OCI-M2 (cell line): ENCODE results near the gene FAM219B.

Experiments used
- DNase-seq: peaks from one replicate; lab custom pipeline; 2025; ENCODE audit not compliant: unreplicated experiment; lab: John Stamatoyannopoulos, UW

FAM219B gene

GRCh38 chr15:74873756-74874424 is 32.8 kb downstream of the FAM219B start:
- no peak for DNase-seq

GRCh38 chr15:74873036-74873755 is 33.5 kb downstream of the FAM219B start, which contains the start of gene SCAMP2:
SCAMP2 (minus strand) TSS chr15:74873365; CDS start chr15:74873255, 110 bp downstream.
- peak; percentile 58 for DNase-seq

DNA sequence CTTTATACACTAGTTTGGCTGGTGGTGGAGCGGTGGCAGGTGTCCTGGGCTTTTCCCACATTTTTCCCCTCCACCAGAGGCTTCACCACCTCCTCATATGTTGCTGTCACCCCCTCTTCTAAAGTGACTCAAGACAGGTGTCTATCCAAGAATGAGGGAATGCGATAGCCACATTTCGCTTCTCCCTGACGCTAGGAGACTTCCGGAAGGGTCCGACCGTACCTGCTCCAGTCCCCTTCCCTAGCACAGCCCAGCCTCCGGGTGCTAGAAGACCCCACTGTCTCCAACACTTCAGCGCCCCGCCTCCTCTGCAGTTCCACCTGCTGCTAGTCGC is 34.0 kb downstream of the FAM219B start:
- DNase-seq, result no peak

DNA sequence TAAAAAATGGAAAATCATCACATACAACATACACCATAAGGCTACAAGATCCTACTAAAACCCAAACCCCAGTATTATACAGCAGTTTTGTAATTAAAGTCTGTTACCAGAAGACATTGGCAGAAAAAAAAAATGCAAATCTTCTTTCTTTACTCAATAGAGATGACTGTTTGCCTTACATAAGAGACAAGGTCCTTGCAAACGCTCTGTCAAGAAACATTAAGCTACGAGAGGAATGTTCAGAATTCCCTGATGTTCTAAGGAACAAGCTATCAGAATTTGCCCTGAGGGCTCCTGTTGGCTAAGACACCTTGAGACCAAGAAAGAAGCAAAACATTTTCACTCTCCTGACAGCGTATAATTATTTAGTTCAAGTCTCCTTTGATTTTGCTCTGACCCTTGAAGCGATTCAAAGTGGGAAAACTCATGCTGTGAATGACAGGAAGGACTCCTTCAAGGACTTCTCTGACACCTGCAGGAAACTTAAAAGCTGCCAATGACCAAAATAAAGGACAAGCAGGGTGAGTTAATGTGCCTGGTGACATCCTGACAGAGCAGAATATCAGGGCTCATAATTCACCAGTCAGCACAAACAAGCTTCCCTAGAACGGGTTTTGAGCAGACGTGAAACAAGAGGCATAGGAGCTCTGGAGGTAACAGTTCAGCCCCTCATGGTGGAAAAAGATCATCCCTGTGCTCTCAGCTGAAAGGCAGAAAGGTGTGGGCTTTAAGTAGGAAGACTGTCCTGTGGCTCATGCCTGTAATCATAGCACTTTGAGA is 36.0 kb downstream of the FAM219B start:
- no peak for DNase-seq

- DNase-seq, result peak; percentile 45
Observed at GRCh38 chr15:74869726-74870407, 36.8 kb downstream of the FAM219B start.

DNA sequence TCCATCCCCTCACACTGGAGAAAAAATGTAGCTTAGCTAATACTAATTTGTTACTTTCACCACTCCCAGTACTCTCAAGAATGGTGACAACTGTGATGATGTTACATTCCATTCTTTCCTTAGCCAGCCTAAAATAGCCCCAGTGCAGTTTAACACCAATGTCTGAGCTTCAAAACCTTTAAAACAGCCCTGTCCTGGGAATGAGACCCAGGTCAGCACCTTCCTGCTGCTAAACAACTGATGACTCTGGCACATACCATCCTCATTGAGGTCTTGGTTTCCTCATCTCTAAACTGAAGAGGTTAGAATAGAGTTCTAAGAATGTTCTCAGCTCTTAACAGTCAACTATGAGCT is 37.3 kb downstream of the FAM219B start:
- DNase-seq, result no peak

DNA sequence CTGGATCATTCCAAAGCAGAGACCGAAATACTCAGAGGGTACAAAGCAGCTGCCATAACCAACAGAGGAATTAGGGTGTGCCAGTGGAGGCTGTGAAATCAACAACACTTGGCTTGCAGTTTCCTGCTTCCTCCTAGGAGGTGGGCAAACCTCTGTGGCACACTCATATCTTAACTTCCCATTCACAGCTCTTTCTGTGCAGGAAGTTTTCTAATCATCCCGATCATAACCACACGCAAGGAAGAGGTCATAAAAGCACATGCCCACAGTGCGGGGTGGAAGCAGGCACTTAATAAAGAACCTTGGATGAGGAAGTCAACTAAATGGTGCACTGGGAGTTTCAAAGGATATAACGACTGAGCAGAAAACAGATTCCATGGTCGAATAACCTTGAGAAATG is 38.6 kb downstream of the FAM219B start:
- no peak for DNase-seq

DNA sequence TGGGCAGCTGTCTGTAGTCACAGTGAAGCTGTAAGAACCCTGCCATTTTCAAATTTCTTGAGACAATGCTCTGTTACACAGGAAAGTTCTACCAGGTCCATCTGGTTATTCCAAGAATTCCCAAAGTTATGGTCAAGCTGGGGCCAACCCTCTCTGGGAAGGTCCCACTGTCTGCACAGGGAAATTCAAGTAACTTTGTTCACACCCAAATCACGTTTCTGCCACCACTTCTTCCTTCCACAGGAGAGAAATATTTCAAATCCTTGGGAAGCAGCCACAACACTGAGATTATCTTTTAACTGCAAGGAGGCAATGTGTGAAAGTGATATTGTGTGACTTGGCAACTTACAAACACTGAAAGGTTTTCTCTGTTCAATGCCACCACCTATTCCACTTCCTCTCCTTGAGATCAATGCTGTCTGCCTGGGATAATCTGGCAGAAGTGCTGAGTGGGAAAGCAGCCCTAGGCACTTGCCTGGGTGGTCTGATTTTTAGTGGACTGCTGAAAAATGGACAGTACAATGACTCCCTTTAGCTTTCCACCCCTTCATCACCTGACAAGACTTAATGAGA is 39.1 kb downstream of the FAM219B start:
- no peak for DNase-seq

DNA sequence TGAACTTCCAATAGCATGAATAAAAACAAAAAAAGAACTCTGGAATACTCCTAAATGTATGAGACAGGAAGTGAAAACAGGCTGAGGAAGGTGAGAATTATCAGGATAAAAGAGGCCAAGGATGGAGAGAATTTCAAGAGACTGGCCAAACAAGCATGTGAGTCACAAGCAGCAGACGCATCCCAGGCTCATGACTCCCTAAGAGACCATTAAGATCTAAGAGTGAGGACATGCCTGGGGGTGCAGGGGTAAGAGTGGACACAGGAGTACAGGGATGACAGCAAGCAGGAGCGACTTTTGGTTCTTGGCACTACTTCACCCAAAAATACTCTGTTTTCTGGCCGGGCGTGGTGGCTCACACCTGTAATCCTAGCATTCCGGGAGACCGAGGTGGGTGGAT is 40.6 kb downstream of the FAM219B start:
- DNase-seq, result no peak

- DNase-seq, result no peak
Observed at GRCh38 chr15:74865316-74865715, 41.3 kb downstream of the FAM219B start.

GRCh38 chr15:74864296-74864695 is 42.4 kb downstream of the FAM219B start:
- no peak for DNase-seq

GRCh38 chr15:74863239-74864056 is 43.2 kb downstream of the FAM219B start:
- no peak for DNase-seq

DNA sequence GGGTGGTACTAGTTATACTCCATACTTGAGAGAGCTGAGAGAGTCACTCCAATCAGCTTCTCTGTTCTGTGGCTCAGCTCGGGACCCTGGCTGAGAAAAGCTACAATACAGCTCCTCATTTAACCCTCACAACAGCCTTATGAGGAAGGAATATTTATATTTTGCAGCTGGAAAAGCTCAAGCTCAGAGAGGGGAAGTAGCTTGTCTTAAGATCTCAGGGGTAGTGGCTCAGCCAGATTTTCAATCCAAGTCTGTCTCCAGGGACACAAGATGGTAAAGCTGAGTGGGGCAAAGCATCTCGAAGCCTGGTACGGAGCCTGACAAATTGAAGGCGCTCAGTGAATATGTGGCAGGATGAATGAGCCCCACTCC is 48.3 kb downstream of the FAM219B start:
- DNase-seq, result no peak

DNA sequence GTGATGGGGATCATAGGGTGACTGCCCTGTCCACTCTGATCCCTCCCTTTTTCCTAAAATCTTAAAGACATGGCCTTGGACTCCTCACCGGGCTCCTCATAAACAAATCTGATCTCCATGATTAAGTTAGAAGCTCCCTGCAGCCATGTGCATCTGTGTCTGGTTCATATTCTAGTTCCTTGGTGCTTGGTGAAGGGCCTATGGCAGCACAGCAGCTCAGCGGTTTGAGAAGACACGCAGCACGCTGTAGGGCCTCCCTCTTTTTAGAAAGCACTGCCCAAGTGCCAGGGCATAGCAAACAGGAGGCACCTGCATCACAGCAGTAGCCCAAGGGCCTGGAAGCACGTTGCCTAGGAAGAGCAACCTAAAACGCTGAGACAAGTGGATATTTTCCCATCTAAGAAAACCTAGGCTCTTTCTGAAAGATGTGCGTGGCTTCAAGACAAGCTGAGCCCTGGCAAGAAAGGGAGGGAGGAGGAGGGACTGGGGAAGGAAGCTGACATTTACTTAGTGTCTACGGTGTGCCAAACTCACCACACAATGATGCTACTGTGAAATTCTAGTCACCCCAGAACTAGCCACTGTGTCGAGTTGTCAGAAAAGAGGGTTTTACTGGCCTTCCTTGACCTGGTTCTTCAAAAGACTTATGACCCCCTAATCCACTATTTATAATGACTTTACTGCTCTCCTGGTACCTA is 48.8 kb downstream of the FAM219B start:
- DNase-seq, result no peak

DNA sequence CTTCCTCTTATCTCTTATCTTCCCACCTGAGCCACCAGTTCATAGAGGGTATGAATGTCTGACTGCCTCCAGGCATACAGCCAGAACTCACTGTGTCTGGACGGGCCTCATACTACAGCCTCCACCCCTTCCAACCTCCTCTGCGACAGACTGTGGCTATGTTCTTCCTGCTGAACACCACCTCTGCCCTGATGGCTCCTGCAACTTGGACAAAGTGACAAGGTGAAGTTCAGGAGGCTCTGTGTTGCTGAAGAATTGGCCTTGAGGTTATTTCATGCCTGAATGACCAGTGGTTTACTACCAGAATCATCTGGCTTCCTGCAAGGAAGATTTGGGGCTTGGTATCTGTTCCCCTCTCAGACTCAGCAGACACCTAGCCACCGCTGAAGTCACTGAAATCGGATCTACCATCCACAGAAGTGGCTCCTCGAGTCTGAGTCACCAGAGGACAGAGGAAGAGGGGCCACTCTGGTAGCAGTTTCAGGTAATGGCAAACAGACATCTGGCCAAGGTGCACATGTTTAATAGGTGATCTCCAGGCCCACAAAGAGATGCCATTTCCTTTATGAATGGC is 49.5 kb downstream of the FAM219B start:
- DNase-seq, result no peak

GRCh38 chr15:74856537-74856936 is 50.1 kb downstream of the FAM219B start:
- no peak for DNase-seq

GRCh38 chr15:74855857-74856256 is 50.8 kb downstream of the FAM219B start:
- DNase-seq, result no peak

GRCh38 chr15:74854453-74855022 is 52.1 kb downstream of the FAM219B start:
- DNase-seq, result no peak

DNA sequence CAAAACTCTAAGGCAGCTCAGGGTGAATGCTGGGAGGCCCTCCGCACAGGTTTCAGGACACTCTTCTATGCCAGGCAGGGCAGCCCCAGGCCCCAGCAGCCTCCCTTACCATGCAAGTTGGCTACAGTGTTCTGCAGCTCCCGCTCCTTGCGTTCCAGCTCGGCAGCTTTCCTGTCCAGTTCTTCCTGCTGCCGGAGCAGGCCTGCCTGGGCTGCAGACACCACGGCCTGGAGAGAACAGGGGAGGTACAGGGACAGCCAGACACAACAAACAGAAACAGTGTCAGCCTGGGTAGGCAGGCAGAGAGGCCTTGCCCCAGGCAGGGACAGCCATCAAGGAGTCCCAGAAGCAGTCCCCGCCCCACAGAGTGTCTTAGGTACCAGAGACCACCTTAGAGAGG is 54.7 kb downstream of the FAM219B start:
- no peak for DNase-seq
